Measurements from ENCODE around the gene C3orf49. TPM values are rescaled to one million over a fixed set of nuclear protein-coding genes. Genes with fewer than 3 reads are reported as not detected.

The C3orf49 gene
- total RNA-seq, 1 experiment from 2014 or later, result not detected

GRCh38 chr3:63798949-63799348 is 20.1 kb upstream of the C3orf49 start:
- CTCF ChIA-PET, result no interaction called here
- H3K27me3 ChIP-seq (ENCODE audit: low read length), result no peaks in the 10 kb centered on the region
- ATAC-seq, result no peak

GRCh38 chr3:63800097-63800496 is 19.0 kb upstream of the C3orf49 start:
- intact Hi-C loops (cut with micrococcal nuclease), result no loop called here
- no peak overlapping the region for H2AFZ ChIP-seq (ENCODE audit: low read length)
- H3K27me3 ChIP-seq (ENCODE audit: low read length), result no peaks in the 10 kb centered on the region
- CTCF ChIA-PET, result no interaction called here
- H4K20me1 ChIP-seq (ENCODE audit: low read length), result no peaks in the 10 kb centered on the region
- no peaks in the 10 kb centered on the region for H3K9me2 ChIP-seq (replicated peaks; ENCODE audit: low read length)
- no TSS peak for BruUV-seq (replicated peaks)
- no peaks in the 10 kb centered on the region for H3K36me3 ChIP-seq (ENCODE audit: low read depth, low read length)
- no peaks in the 10 kb centered on the region for H3F3A ChIP-seq (ENCODE audit: low read length, unreplicated experiment)
- H3K9me3 ChIP-seq (ENCODE audit: low read length), result no peaks in the 10 kb centered on the region
- H3K4me1 ChIP-seq (ENCODE audit: insufficient read depth, low read length), result no peaks in the 10 kb centered on the region
- POLR2A ChIA-PET (ENCODE audit: unreplicated experiment), result no interaction called here
- H3K79me2 ChIP-seq (ENCODE audit: low read length), result no peaks in the 10 kb centered on the region
- no peak overlapping the region for H3K27ac ChIP-seq (ENCODE audit: low read length)
- TF ChIP-seq EZH2phosphoT487 (IDR thresholded peaks at IDR 0.05; ENCODE audit: borderline replicate concordance, low read length) (no peak), EZH2 (IDR thresholded peaks at IDR 0.05; ENCODE audit: low read length, unreplicated experiment) (no peak)
- TF ChIP-seq, protein P1, sequence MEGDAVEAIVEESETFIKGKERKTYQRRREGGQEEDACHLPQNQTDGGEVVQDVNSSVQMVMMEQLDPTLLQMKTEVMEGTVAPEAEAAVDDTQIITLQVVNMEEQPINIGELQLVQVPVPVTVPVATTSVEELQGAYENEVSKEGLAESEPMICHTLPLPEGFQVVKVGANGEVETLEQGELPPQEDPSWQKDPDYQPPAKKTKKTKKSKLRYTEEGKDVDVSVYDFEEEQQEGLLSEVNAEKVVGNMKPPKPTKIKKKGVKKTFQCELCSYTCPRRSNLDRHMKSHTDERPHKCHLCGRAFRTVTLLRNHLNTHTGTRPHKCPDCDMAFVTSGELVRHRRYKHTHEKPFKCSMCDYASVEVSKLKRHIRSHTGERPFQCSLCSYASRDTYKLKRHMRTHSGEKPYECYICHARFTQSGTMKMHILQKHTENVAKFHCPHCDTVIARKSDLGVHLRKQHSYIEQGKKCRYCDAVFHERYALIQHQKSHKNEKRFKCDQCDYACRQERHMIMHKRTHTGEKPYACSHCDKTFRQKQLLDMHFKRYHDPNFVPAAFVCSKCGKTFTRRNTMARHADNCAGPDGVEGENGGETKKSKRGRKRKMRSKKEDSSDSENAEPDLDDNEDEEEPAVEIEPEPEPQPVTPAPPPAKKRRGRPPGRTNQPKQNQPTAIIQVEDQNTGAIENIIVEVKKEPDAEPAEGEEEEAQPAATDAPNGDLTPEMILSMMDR (conservative IDR thresholded peaks at IDR 0.05; ENCODE audit: low read depth, low read length), result no peak
- H3K9ac ChIP-seq (ENCODE audit: low read length), result no peak overlapping the region
- ATAC-seq (no peak), DNase-seq (no peak)
- H3K4me3 ChIP-seq (ENCODE audit: low read length), result no peak overlapping the region
- H3K4me2 ChIP-seq (ENCODE audit: low read length), result no peak overlapping the region

More at GRCh38 chr3:63798949-63799348, 20.1 kb upstream of the C3orf49 start:
- no peaks in the 10 kb centered on the region for H3K9me3 ChIP-seq (ENCODE audit: low read length)
- H3K9ac ChIP-seq (ENCODE audit: low read length), result no peak overlapping the region
- BruUV-seq (replicated peaks), result no TSS peak
- H3K4me3 ChIP-seq (ENCODE audit: low read length), result no peak overlapping the region
- no peaks in the 10 kb centered on the region for H4K20me1 ChIP-seq (ENCODE audit: low read length)
- no peaks in the 10 kb centered on the region for H3K4me1 ChIP-seq (ENCODE audit: insufficient read depth, low read length)
- intact Hi-C loops (cut with micrococcal nuclease), result no loop called here
- H3K9me2 ChIP-seq (replicated peaks; ENCODE audit: low read length), result no peaks in the 10 kb centered on the region
- H3K27ac ChIP-seq (ENCODE audit: low read length), result no peak overlapping the region
- POLR2A ChIA-PET (ENCODE audit: unreplicated experiment), result no interaction called here
- no peak for DNase-seq
- H3K4me2 ChIP-seq (ENCODE audit: low read length), result no peak overlapping the region
- H3K36me3 ChIP-seq (ENCODE audit: low read depth, low read length), result no peaks in the 10 kb centered on the region
- no peaks in the 10 kb centered on the region for H3F3A ChIP-seq (ENCODE audit: low read length, unreplicated experiment)
- H2AFZ ChIP-seq (ENCODE audit: low read length), result no peak overlapping the region
- TF ChIP-seq EZH2phosphoT487 (IDR thresholded peaks at IDR 0.05; ENCODE audit: borderline replicate concordance, low read length) (no peak), EZH2 (IDR thresholded peaks at IDR 0.05; ENCODE audit: low read length, unreplicated experiment) (no peak)
- TF ChIP-seq, protein P1 (conservative IDR thresholded peaks at IDR 0.05; ENCODE audit: low read depth, low read length), result no peak
- no peaks in the 10 kb centered on the region for H3K79me2 ChIP-seq (ENCODE audit: low read length)

DNA sequence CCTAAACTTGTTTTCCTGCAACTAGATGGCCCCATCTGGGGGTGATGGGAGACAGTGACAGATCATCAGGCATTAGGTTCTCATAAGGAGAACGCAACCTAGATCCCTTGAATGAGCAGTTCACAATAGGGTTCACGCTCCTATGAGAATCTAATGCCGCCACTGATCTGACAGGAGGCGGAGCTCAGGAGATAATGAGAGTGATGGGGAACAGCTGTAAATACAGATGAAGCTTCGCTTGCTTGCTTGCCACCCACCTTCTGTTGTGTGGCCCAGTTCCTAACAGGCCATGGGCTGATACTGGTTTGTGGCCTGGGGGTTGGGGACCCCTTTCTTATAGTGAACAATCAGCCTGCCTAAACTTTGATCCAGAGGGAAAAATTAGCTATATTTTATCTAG is 15.2 kb upstream of the C3orf49 start:
- Histone ChIP-seq H3F3A (ENCODE audit: low read length, unreplicated experiment) (no peaks in the 10 kb centered on the region), H3K4me3 (ENCODE audit: low read length) (no peak overlapping the region), H4K20me1 (ENCODE audit: low read length) (no peaks in the 10 kb centered on the region), H3K9me2 (replicated peaks; ENCODE audit: low read length) (no peaks in the 10 kb centered on the region), H3K4me1 (ENCODE audit: insufficient read depth, low read length) (no peaks in the 10 kb centered on the region), H2AFZ (ENCODE audit: low read length) (no peak overlapping the region), H3K9ac (ENCODE audit: low read length) (no peak overlapping the region), H3K9me3 (ENCODE audit: low read length) (no peaks in the 10 kb centered on the region), H3K27me3 (ENCODE audit: low read length) (no peaks in the 10 kb centered on the region), H3K79me2 (ENCODE audit: low read length) (no peaks in the 10 kb centered on the region), H3K27ac (ENCODE audit: low read length) (no peak overlapping the region), H3K36me3 (ENCODE audit: low read depth, low read length) (no peaks in the 10 kb centered on the region), H3K4me2 (ENCODE audit: low read length) (no peak overlapping the region)
- BruUV-seq (replicated peaks), result no TSS peak
- ChIA-PET CTCF (no interaction called here), POLR2A (ENCODE audit: unreplicated experiment) (no interaction called here)
- DNase-seq (no peak), ATAC-seq (no peak)
- intact Hi-C loops (cut with micrococcal nuclease), result no loop called here
- no peak for TF ChIP-seq EZH2phosphoT487 (IDR thresholded peaks at IDR 0.05; ENCODE audit: borderline replicate concordance, low read length)

Data from PC-3 (cell line).